A549 (cell line): Measurements from ENCODE around the gene HMX3. TPM values are rescaled to one million over a fixed set of nuclear protein-coding genes. Genes with fewer than 3 reads are reported as not detected.
A peak's percentile ranks its signal among the peaks of the same experiment; 100 is the strongest.

Experiments
- ATAC-seq, 2 experiments: fragments of 200-7000 bp in 1 of 2; fragments of >200 bp in 1 of 2; cut with Nextera tagmentation in 1 of 2; cut with Tn5 transposase in 1 of 2; 3 replicates each; pipeline versions ENCODE4 v1.8.0 to v1.9.1; 2018 to 2020; ENCODE audit warnings: mild to moderate bottlenecking in 1 of 2, moderate library complexity in 1 of 2
- CTCF ChIA-PET: fragments of 300-600 bp; sonication (Branson Sonifier 250); formaldehyde crosslinking; extraction: SDS; loops from one replicate; lab custom pipeline; 2021; ENCODE audit warnings: antibody characterized with exemption, inconsistent platforms; lab: Yijun Ruan, JAX
- POLR2A ChIA-PET: fragments of 350-600 bp; formaldehyde crosslinking; extraction: SDS; loops from one replicate; lab custom pipeline; 2021; ENCODE audit warnings: antibody characterized with exemption, inconsistent platforms; lab: Yijun Ruan, JAX
- DNase-seq, 2 experiments: peaks; one replicate each; pipeline versions ENCODE4 v3.0.0 to v3.0.0-alpha.2; 2011 to 2016; ENCODE audit warnings: low read depth in 1 of 2, low spot score in 1 of 2
- FAIRE-seq: peaks from 2 replicates; lab custom pipeline; 2011; peaks lifted over from hg19 to GRCh38; lab: Jason Lieb, UNC
- H3K27ac ChIP-seq, 2 experiments: fragments of >200 bp; sonication (Bioruptor Twin); formaldehyde crosslinking; 3 replicates each; pipeline ENCODE4 v1.5.1; 2016 to 2017
- H3K4me1 ChIP-seq: fragments of >200 bp; sonication (Bioruptor Twin); formaldehyde crosslinking; 3 replicates; pipeline ENCODE4 v1.6.1; 2016
- H3K4me2 ChIP-seq: fragments of >200 bp; sonication (Bioruptor Twin); formaldehyde crosslinking; 3 replicates; pipeline ENCODE4 v1.6.1; 2016
- H3K4me3 ChIP-seq: fragments of >200 bp; sonication (Bioruptor Twin); formaldehyde crosslinking; 3 replicates; pipeline ENCODE4 v1.5.1; 2016
- H3K9me3 ChIP-seq: fragments of >200 bp; sonication (Bioruptor Twin); formaldehyde crosslinking; 3 replicates; pipeline ENCODE4 v1.6.1; 2016
- BHLHE40 ChIP-seq: IDR thresholded peaks from 2 replicates; pipeline ENCODE4 v1.6.1; 2012; ENCODE audit warnings: low read depth, low read length, inconsistent platforms
- CBX2 ChIP-seq: fragments of 200-600 bp; sonication (generic); IDR thresholded peaks from 2 replicates; pipeline ENCODE4 v1.6.1; 2016; ENCODE audit warnings: low read depth, mild to moderate bottlenecking, borderline replicate concordance
- CBX8 ChIP-seq: fragments of 200-600 bp; sonication (generic); IDR thresholded peaks from 2 replicates; pipeline ENCODE4 v1.6.1; 2016
- CEBPB ChIP-seq, 2 experiments: fragments of >200 bp in 1 of 2; sonication (Bioruptor Twin) in 1 of 2; formaldehyde crosslinking in 1 of 2; IDR thresholded peaks; 2 replicates each; pipeline ENCODE4 v1.6.1; 2012 to 2016
- CHD2 ChIP-seq: fragments of 150-350 bp; IDR thresholded peaks from 2 replicates; pipeline ENCODE4 v1.6.1; 2014; ENCODE audit warnings: low read length; ENCODE audit not compliant: partially characterized antibody
- CHD4 ChIP-seq: fragments of 200-600 bp; sonication (generic); IDR thresholded peaks from 2 replicates; pipeline ENCODE4 v1.6.1; 2016; ENCODE audit warnings: antibody characterized with exemption, mild to moderate bottlenecking, borderline replicate concordance
- E2F6 ChIP-seq: IDR thresholded peaks from 2 replicates; pipeline ENCODE4 v1.6.1; 2012; ENCODE audit warnings: low read depth, borderline replicate concordance
- EHF ChIP-seq: fragments of 250-450 bp; sonication (Bioruptor Pico); IDR thresholded peaks from 2 replicates; pipeline ENCODE4 v1.5.0; 2020; ENCODE audit warnings: mild to moderate bottlenecking
- FOSL2 ChIP-seq, 2 experiments: fragments of 450-650 bp in 1 of 2; fragments of >200 bp in 1 of 2; sonication (Bioruptor Twin) in 1 of 2; formaldehyde crosslinking; IDR thresholded peaks; 2 replicates each; pipeline versions ENCODE4 v1.5.0 to v1.6.1; 2016 to 2020; ENCODE audit warnings: mild to moderate bottlenecking in 1 of 2, moderate library complexity in 1 of 2
- GATA3 ChIP-seq: IDR thresholded peaks from 2 replicates; pipeline ENCODE4 v1.6.1; 2012; ENCODE audit warnings: borderline replicate concordance
- HDAC2 ChIP-seq: fragments of 200-600 bp; sonication (generic); IDR thresholded peaks from 2 replicates; pipeline ENCODE4 v1.6.1; 2016
- HOXA7 ChIP-seq: fragments of 250-450 bp; sonication (Bioruptor Pico); IDR thresholded peaks from 2 replicates; pipeline ENCODE4 v1.5.0; 2020; ENCODE audit warnings: mild to moderate bottlenecking, moderate library complexity
- HOXB5 ChIP-seq: fragments of 250-450 bp; sonication (Bioruptor Pico); IDR thresholded peaks from 2 replicates; pipeline ENCODE4 v1.5.0; 2020; ENCODE audit warnings: mild to moderate bottlenecking, moderate library complexity
- MAX ChIP-seq: IDR thresholded peaks from 2 replicates; pipeline ENCODE4 v1.6.1; 2012
- MYC ChIP-seq: IDR thresholded peaks from 2 replicates; pipeline ENCODE4 v1.6.1; 2012; ENCODE audit warnings: mild to moderate bottlenecking, inconsistent platforms, low read length, improper control_type of control experiment, borderline replicate concordance
- NPAS2 ChIP-seq: fragments of 250-450 bp; sonication (Bioruptor Pico); IDR thresholded peaks from 2 replicates; pipeline ENCODE4 v1.8.0; 2022; ENCODE audit warnings: mild to moderate bottlenecking, moderate library complexity, borderline replicate concordance
- PHF8 ChIP-seq: fragments of 200-600 bp; sonication (generic); IDR thresholded peaks from 2 replicates; pipeline ENCODE4 v1.6.1; 2016; ENCODE audit warnings: low read depth, mild to moderate bottlenecking, antibody characterized with exemption, moderate library complexity, borderline replicate concordance
- POLR2AphosphoS2 ChIP-seq: conservative IDR thresholded peaks from 2 replicates; pipeline ENCODE4 v1.6.1; 2012; ENCODE audit warnings: low read length, improper control_type of control experiment, inconsistent platforms
- RAD21 ChIP-seq, 2 experiments: fragments of >200 bp in 1 of 2; sonication (Bioruptor Twin) in 1 of 2; formaldehyde crosslinking in 1 of 2; IDR thresholded peaks in 1 of 2; conservative IDR thresholded peaks in 1 of 2; 2 replicates in 1 of 2; 3 replicates in 1 of 2; pipeline ENCODE4 v1.6.1; 2012 to 2018; ENCODE audit warnings: inconsistent platforms in 1 of 2
- RCOR1 ChIP-seq: fragments of 150-350 bp; IDR thresholded peaks from 2 replicates; pipeline ENCODE4 v1.6.1; 2014; ENCODE audit warnings: antibody characterized with exemption, low read length, low read depth
- SMC3 ChIP-seq: fragments of >200 bp; sonication (Bioruptor Twin); formaldehyde crosslinking; IDR thresholded peaks from 3 replicates; pipeline ENCODE4 v1.6.1; 2018; ENCODE audit warnings: inconsistent platforms
- TFCP2L1 ChIP-seq: fragments of 250-450 bp; sonication (Bioruptor Pico); IDR thresholded peaks from 2 replicates; pipeline ENCODE4 v1.5.0; 2021; ENCODE audit warnings: mild to moderate bottlenecking
- ZC3H11A ChIP-seq: fragments of 450-650 bp; IDR thresholded peaks from 2 replicates; pipeline ENCODE4 v1.6.1; 2014; ENCODE audit warnings: antibody characterized with exemption, mild to moderate bottlenecking
- WGBS: methylation state at CpG from one replicate; pipeline ENCODE4 v1.1.6; 2017; ENCODE audit errors: missing lambda C conversion rate; 5-methylcytosine and 5-hydroxymethylcytosine counted together
- polyA plus RNA-seq, 4 experiments: library from polyadenylated mRNA; depleted of rRNA in 3 of 4; stranded (reverse); fragments of >200 nt; fragmentation: RNase III in 1 of 4; extraction: RNeasy Plus Mini Kit Qiagen cat#74134 plus additional on column Dnase treatment in 1 of 4; gene quantifications; 2 replicates in 3 of 4; 3 replicates in 1 of 4; pipeline ENCODE4 v1.2.3, GENCODE V29; 2011 to 2017
- TF ChIP-seq, protein P1 (sequence below): fragments of 250-450 bp; sonication (Bioruptor Pico); IDR thresholded peaks from 2 replicates; pipeline ENCODE4 v1.5.0; 2021; ENCODE audit warnings: mild to moderate bottlenecking, moderate library complexity, borderline replicate concordance
- TF ChIP-seq, protein P2 (sequence below): fragments of >200 bp; sonication (Bioruptor Twin); formaldehyde crosslinking; IDR thresholded peaks from 2 replicates; pipeline ENCODE4 v1.6.1; 2016

HMX3 gene
- polyA plus RNA-seq, 2 of the 4 experiments (the other 2 are of a cell fraction), result not detected

GRCh38 chr10:123156078-123156477 is 20.3 kb downstream of the HMX3 start (continued):
- TF ChIP-seq, protein P1, sequence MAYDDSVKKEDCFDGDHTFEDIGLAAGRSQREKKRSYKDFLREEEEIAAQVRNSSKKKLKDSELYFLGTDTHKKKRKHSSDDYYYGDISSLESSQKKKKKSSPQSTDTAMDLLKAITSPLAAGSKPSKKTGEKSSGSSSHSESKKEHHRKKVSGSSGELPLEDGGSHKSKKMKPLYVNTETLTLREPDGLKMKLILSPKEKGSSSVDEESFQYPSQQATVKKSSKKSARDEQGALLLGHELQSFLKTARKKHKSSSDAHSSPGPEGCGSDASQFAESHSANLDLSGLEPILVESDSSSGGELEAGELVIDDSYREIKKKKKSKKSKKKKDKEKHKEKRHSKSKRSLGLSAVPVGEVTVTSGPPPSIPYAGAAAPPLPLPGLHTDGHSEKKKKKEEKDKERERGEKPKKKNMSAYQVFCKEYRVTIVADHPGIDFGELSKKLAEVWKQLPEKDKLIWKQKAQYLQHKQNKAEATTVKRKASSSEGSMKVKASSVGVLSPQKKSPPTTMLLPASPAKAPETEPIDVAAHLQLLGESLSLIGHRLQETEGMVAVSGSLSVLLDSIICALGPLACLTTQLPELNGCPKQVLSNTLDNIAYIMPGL (CRISPR knock-in tag), result no peak
- no peak for TF ChIP-seq CBX2

DNA sequence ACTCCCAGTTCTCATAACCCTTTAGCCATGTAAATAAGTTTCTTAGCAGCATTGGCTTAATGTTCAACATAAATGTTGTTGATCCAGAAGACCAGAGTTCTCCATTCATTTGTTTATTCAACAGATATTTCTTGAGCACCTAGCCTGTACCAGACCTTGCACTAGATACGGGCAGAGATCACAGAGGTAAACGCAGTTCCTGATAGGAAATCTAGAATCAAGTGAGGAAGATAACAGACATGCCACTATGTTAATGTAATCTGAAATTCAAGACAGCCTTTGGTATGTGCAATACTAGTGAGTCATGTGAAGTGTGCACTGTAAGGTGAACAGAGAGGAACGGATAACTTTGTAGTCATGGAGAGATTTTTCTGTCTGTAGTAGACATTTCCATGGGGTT is 21.4 kb downstream of the HMX3 start:
- no peak overlapping the region for H3K27ac ChIP-seq
- H3K4me1 ChIP-seq, result peaks cover 45% of the 10 kb centered on the region
- no peak for TF ChIP-seq EHF
- no peak for TF ChIP-seq CHD4
- no peak for TF ChIP-seq HOXA7
- TF ChIP-seq FOSL2 (IDR thresholded peaks at IDR 0.05), result no peak
- TF ChIP-seq FOSL2 (CRISPR knock-in tag; IDR thresholded peaks at IDR 0.05), result peak; percentile 44; the same call in 1 of the 2 replicates
- peak in 1 of 2 experiments; percentile 32; a peak in 1 of 4 replicates for TF ChIP-seq CEBPB (IDR thresholded peaks at IDR 0.05)
- no peak for TF ChIP-seq E2F6
- TF ChIP-seq RCOR1, result no peak
- no peak for ATAC-seq
- no peaks in the 10 kb centered on the region for H3K9me3 ChIP-seq
- ChIA-PET POLR2A (no interaction called here), CTCF (interaction anchor here (1.0 to 1.2 kb wide), 2 partner anchors 24 to 224 kb away, joined by 3 to 4 read pairs; no protein-coding TSS in a partner anchor)
- DNase-seq, result no peak
- H3K4me2 ChIP-seq, result peak overlapping the region; percentile 80
- H3K4me3 ChIP-seq, result peak overlapping the region; percentile 19; the same call in 1 of the 3 replicates
- WGBS, result 53% methylated on average over 3 of the region's 3 CpGs
- no peak for FAIRE-seq

DNA sequence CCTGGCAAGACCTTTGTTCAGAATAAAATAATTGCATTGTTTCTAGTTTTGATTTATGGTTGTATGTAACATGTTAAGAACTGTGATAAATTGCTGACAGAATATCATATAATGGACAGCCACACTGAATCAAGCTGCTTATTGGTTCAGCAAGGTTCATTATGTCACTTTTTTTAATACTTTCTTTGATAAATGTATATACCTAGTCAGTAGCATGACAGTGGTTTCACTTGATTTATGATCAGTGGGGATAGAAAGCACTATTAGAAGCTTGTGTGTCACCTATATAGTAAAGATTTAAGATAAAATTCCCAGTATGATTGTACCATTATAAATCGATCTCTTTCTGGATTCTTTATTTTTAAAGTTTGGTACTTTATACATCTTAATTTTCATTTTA is 22.9 kb downstream of the HMX3 start:
- no peak for TF ChIP-seq HOXA7
- no peak for TF ChIP-seq MAX
- no peak for TF ChIP-seq HOXB5
- TF ChIP-seq POLR2AphosphoS2, result no peak
- no peak for TF ChIP-seq SMC3
- TF ChIP-seq CBX8, result no peak
- no peak for TF ChIP-seq MYC
- TF ChIP-seq GATA3, result no peak
- TF ChIP-seq, protein P2, sequence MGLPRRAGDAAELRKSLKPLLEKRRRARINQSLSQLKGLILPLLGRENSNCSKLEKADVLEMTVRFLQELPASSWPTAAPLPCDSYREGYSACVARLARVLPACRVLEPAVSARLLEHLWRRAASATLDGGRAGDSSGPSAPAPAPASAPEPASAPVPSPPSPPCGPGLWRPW, result no peak
- TF ChIP-seq CHD2, result no peak
- TF ChIP-seq RAD21 (conservative IDR thresholded peaks at IDR 0.05 in 1 of 2, IDR thresholded peaks at IDR 0.05 in 1 of 2), result no peak
- no peak for TF ChIP-seq NPAS2
- TF ChIP-seq TFCP2L1 (CRISPR knock-in tag), result no peak
- TF ChIP-seq ZC3H11A, result no peak
- no peak for TF ChIP-seq PHF8
- no peak for TF ChIP-seq HDAC2
- no peak for TF ChIP-seq CEBPB (IDR thresholded peaks at IDR 0.05)
- TF ChIP-seq BHLHE40, result no peak
- TF ChIP-seq, all 56 proteins: peak for 0
- no peak for FAIRE-seq
- H3K27ac ChIP-seq, result no peak overlapping the region
- no peak for ATAC-seq
- POLR2A ChIA-PET, result no interaction called here
- CTCF ChIA-PET, result interaction anchor here (1.2 to 1.4 kb wide), 2 partner anchors 19 to 25 kb away, joined by 3 to 6 read pairs; no protein-coding TSS in a partner anchor
- H3K9me3 ChIP-seq, result no peaks in the 10 kb centered on the region
- WGBS, result 91% methylated on average over 1 of the region's 1 CpG
- H3K4me3 ChIP-seq, result no peak overlapping the region
- peak overlapping the region; percentile 16; the same call in 1 of the 3 replicates for H3K4me2 ChIP-seq
- no peak for DNase-seq
- H3K4me1 ChIP-seq, result peaks cover 45% of the 10 kb centered on the region
